Liver (tissue), 3 donors: Measurements from ENCODE around the gene TCP1.

ENCODE experiments used
- ATF3 ChIP-seq: IDR thresholded peaks from 2 replicates; pipeline ENCODE4 v1.6.1; 2016; ENCODE audit warnings: antibody characterized with exemption
- CTCF ChIP-seq: fragments of 150-350 bp; IDR thresholded peaks from 2 replicates; pipeline ENCODE4 v1.5.1; 2017; ENCODE audit warnings: improper control_type of control experiment, low read depth, low read length; ENCODE audit not compliant: missing input control
- FOXA1 ChIP-seq: IDR thresholded peaks from 2 replicates; pipeline ENCODE4 v1.6.1; 2016; ENCODE audit warnings: antibody characterized with exemption
- GABPA ChIP-seq, 2 donors: IDR thresholded peaks in 1 of 2; conservative IDR thresholded peaks in 1 of 2; 2 replicates each; pipeline ENCODE4 v1.6.1; 2016; ENCODE audit warnings: antibody characterized with exemption in 2 of 2, mild to moderate bottlenecking in 1 of 2, moderate library complexity in 1 of 2
- HNF4G ChIP-seq: IDR thresholded peaks from 2 replicates; pipeline ENCODE4 v1.6.1; 2016; ENCODE audit warnings: antibody characterized with exemption
- JUND ChIP-seq, 2 donors: IDR thresholded peaks; 2 replicates each; pipeline ENCODE4 v1.6.1; 2016; ENCODE audit warnings: antibody characterized with exemption in 2 of 2
- MAX ChIP-seq: IDR thresholded peaks from 2 replicates; pipeline ENCODE4 v1.6.1; 2016; ENCODE audit warnings: antibody characterized with exemption
- RAD21 ChIP-seq, 2 donors: IDR thresholded peaks; 2 replicates each; pipeline ENCODE4 v1.6.1; 2016; ENCODE audit warnings: antibody characterized with exemption in 2 of 2, mild to moderate bottlenecking in 2 of 2
- REST ChIP-seq: IDR thresholded peaks from 2 replicates; pipeline ENCODE4 v1.6.1; 2016; ENCODE audit warnings: antibody characterized with exemption, mild to moderate bottlenecking
- RXRA ChIP-seq, 2 donors: IDR thresholded peaks; 2 replicates each; pipeline ENCODE4 v1.6.1; 2017 to 2018; ENCODE audit warnings: antibody characterized with exemption in 2 of 2, mild to moderate bottlenecking in 1 of 2
- SP1 ChIP-seq: IDR thresholded peaks from 2 replicates; pipeline ENCODE4 v1.6.1; 2018; ENCODE audit warnings: antibody characterized with exemption, mild to moderate bottlenecking
- TAF1 ChIP-seq: conservative IDR thresholded peaks from 2 replicates; pipeline ENCODE4 v1.6.1; 2016; ENCODE audit warnings: antibody characterized with exemption, mild to moderate bottlenecking
- YY1 ChIP-seq: IDR thresholded peaks from 2 replicates; pipeline ENCODE4 v1.6.1; 2016; ENCODE audit warnings: antibody characterized with exemption, mild to moderate bottlenecking
- donor health status: healthy.
- donor health status: healthy.

- TF ChIP-seq CTCF (no peak), RAD21 (IDR thresholded peaks at IDR 0.05) (no peak), GABPA (IDR thresholded peaks at IDR 0.05 in 1 of 2, conservative IDR thresholded peaks at IDR 0.05 in 1 of 2) (no peak), JUND (IDR thresholded peaks at IDR 0.05) (no peak), ATF3 (no peak), TAF1 (no peak), FOXA1 (no peak), RXRA (IDR thresholded peaks at IDR 0.05) (no peak), MAX (no peak), REST (no peak), SP1 (no peak), YY1 (no peak), HNF4G (no peak)
Observed at GRCh38 chr6:159778131-159778530, 11.3 kb downstream of the TCP1 start.
